ENCODE data around the gene PODNL1. TPM values are rescaled to one million over a fixed set of nuclear protein-coding genes. Genes with fewer than 3 reads are reported as not detected.

The PODNL1 gene
- total and polyA plus RNA-seq, 4 donors, result 2.5 to 18.9 (median 7.0) TPM

DNA sequence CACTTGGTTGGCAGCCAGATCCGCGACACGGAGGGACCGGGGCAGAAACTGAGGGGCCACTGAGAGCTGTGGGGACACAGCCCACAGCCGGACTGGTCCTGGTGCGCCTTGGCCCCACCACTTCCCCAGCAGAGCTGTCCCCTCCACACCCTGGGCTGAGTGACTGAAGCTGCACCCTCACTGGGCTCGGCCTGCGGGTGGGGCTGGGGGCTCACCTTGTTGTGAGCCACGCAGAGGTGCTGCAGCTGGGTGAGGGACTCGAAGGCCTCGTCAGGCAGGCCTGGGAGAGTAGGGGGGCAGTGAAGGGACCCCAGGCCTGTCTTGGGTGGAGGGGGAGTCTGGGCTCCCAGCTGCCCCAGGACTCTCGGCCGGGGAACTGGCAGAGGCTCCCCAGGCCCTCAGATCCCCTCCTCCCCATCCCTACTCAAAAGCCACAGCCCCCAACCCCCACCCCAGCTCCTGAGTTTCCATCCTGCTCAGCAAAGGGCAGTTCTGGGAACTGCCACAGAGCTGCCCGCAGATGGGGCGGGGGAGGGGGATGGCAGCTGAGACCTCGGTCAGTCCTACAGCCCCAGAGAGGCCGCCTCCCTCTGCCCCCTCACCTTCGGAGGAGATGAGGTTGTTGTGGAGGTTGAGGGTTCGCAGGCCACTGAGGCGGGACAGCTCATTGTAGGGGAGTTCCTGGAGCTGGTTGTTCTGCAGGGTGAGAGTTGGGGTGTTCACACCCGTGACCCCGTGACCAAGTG, 2.3 kb downstream of the PODNL1 start:
- 84 to 86% methylated on average over 22 of the region's 22 CpGs for WGBS, 2 donors
- no peaks in the 10 kb centered on the region for H3K27me3 ChIP-seq (ENCODE audit: control insufficient read depth in 1 of 2, insufficient read depth in 2 of 2, low read length in 1 of 2)
- H3K4me1 ChIP-seq (ENCODE audit: control insufficient read depth in 1 of 2, insufficient read depth in 2 of 2, low read length in 2 of 2), result no peaks in the 10 kb centered on the region
- ATAC-seq (ENCODE audit: low FRiP score) (no peak), DNase-seq (no peak)
- no peaks in the 10 kb centered on the region for H3K9me3 ChIP-seq (ENCODE audit: control insufficient read depth, low read length)
- no peaks in the 10 kb centered on the region for H3K36me3 ChIP-seq (ENCODE audit: control insufficient read depth in 1 of 2, insufficient read depth in 2 of 2, low read length in 1 of 2)
- intact Hi-C loops (cut with DNase I), result no loop called here
- no peak overlapping the region for H3K27ac ChIP-seq (ENCODE audit: low read depth in 1 of 2, low read length in 2 of 2)
- H3K4me3 ChIP-seq (ENCODE audit: low read length in 2 of 2), result no peak overlapping the region

GRCh38 chr19:13934785-13935109, 3.5 kb downstream of the PODNL1 start:
- intact Hi-C loops (cut with DNase I), result no loop called here
- H3K27ac ChIP-seq (ENCODE audit: low read depth in 1 of 2, low read length in 2 of 2), result no peak overlapping the region
- no peaks in the 10 kb centered on the region for H3K36me3 ChIP-seq (ENCODE audit: control insufficient read depth in 1 of 2, insufficient read depth in 2 of 2, low read length in 1 of 2)
- no peak overlapping the region for H3K4me3 ChIP-seq (ENCODE audit: low read length in 2 of 2)
- DNase-seq (no peak), ATAC-seq (ENCODE audit: low FRiP score) (no peak)
- 90 to 93% methylated on average over 2 of the region's 2 CpGs for WGBS, 2 donors
- no peaks in the 10 kb centered on the region for H3K9me3 ChIP-seq (ENCODE audit: control insufficient read depth, low read length)
- H3K4me1 ChIP-seq (ENCODE audit: control insufficient read depth in 1 of 2, insufficient read depth in 2 of 2, low read length in 2 of 2), result no peaks in the 10 kb centered on the region
- H3K27me3 ChIP-seq (ENCODE audit: control insufficient read depth in 1 of 2, insufficient read depth in 2 of 2, low read length in 1 of 2), result no peaks in the 10 kb centered on the region

DNA sequence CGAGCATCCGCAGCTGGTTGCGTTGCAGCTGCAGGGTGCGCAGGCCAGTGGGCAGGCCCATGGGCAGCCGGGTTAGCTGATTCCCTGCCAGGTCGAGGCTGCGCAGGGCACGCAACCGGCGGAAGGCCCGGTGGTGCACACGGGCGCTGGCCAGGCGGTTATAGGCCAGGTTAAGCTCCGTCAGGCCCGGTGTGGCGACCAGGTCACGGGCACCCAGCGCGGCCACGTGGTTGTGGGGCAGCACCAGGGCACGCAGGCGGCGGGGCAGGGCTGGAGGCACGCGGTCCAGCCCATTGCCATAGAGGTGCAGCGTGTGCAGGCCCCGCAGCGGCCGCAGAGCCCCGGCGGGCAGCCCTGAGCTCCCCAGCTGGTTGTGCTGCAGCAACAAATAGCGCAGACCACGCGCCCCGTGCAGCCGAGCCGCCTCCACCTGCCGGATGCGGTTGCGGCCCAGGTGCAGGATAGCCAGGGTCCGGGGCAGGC, 5.3 kb downstream of the PODNL1 start:
- WGBS, 2 donors, result 91 to 92% methylated on average over 42 of the region's 42 CpGs
- Histone ChIP-seq H3K4me3 (ENCODE audit: low read length in 2 of 2) (no peak overlapping the region), H3K36me3 (ENCODE audit: control insufficient read depth in 1 of 2, insufficient read depth in 2 of 2, low read length in 1 of 2) (peaks cover 0 to under 1% of the 10 kb centered on the region in 2 donors), H3K27ac (ENCODE audit: low read depth in 1 of 2, low read length in 2 of 2) (no peak overlapping the region), H3K27me3 (ENCODE audit: control insufficient read depth in 1 of 2, insufficient read depth in 2 of 2, low read length in 1 of 2) (no peaks in the 10 kb centered on the region), H3K9me3 (ENCODE audit: control insufficient read depth, low read length) (no peaks in the 10 kb centered on the region), H3K4me1 (ENCODE audit: control insufficient read depth in 1 of 2, insufficient read depth in 2 of 2, low read length in 2 of 2) (no peaks in the 10 kb centered on the region)
- ATAC-seq (ENCODE audit: low FRiP score), result no peak
- no peak for DNase-seq
- intact Hi-C loops (cut with DNase I), result no loop called here

DNA sequence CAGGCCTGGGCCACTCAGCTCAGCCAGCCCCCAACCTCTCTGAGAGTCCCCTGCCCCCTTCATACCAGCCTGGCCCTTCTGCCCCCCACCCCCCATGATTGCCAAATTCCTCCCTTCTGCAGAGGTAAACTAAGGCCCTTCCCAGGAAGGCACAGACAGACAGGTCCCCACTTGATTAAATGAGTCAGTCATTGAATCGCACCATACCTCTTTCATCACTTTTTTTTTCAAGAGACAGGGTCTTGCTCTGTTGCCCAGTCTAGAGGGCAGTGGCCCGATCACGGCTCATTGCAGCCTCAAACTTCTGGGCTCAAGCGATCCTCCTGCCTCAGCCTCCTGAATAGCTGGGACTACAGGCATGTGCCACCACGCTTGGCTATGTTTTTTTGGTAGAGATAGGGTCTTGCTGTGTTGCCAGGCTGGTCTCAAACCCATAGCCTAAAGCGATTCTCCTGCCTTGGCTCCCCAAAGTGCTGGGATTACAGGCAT, 6.0 kb downstream of the PODNL1 start:
- no peak overlapping the region for H3K4me3 ChIP-seq (ENCODE audit: low read length in 2 of 2)
- 90 to 93% methylated on average over 6 of the region's 6 CpGs for WGBS, 2 donors
- DNase-seq, result no peak
- H3K9me3 ChIP-seq (ENCODE audit: control insufficient read depth, low read length), result no peaks in the 10 kb centered on the region
- no peak overlapping the region for H3K27ac ChIP-seq (ENCODE audit: low read depth in 1 of 2, low read length in 2 of 2)
- peaks cover 0 to 2% of the 10 kb centered on the region in 2 donors for H3K36me3 ChIP-seq (ENCODE audit: control insufficient read depth in 1 of 2, insufficient read depth in 2 of 2, low read length in 1 of 2)
- no peaks in the 10 kb centered on the region for H3K27me3 ChIP-seq (ENCODE audit: control insufficient read depth in 1 of 2, insufficient read depth in 2 of 2, low read length in 1 of 2)
- H3K4me1 ChIP-seq (ENCODE audit: control insufficient read depth in 1 of 2, insufficient read depth in 2 of 2, low read length in 2 of 2), result no peaks in the 10 kb centered on the region
- intact Hi-C loops (cut with DNase I), result no loop called here
- no peak for ATAC-seq (ENCODE audit: low FRiP score)

GRCh38 chr19:13931391-13932148, 6.6 kb downstream of the PODNL1 start:
- ATAC-seq (ENCODE audit: low FRiP score) (no peak), DNase-seq (no peak)
- peaks cover 0 to 2% of the 10 kb centered on the region in 2 donors for H3K36me3 ChIP-seq (ENCODE audit: control insufficient read depth in 1 of 2, insufficient read depth in 2 of 2, low read length in 1 of 2)
- H3K4me3 ChIP-seq (ENCODE audit: low read length in 2 of 2), result no peak overlapping the region
- no peaks in the 10 kb centered on the region for H3K4me1 ChIP-seq (ENCODE audit: control insufficient read depth in 1 of 2, insufficient read depth in 2 of 2, low read length in 2 of 2)
- no peaks in the 10 kb centered on the region for H3K9me3 ChIP-seq (ENCODE audit: control insufficient read depth, low read length)
- H3K27ac ChIP-seq (ENCODE audit: low read depth in 1 of 2, low read length in 2 of 2), result no peak overlapping the region
- 87 to 90% methylated on average over 27 to 30 of the region's 30 CpGs for WGBS, 2 donors
- no peaks in the 10 kb centered on the region for H3K27me3 ChIP-seq (ENCODE audit: control insufficient read depth in 1 of 2, insufficient read depth in 2 of 2, low read length in 1 of 2)
- intact Hi-C loops (cut with DNase I), result no loop called here

GRCh38 chr19:13930402-13930801, 7.8 kb downstream of the PODNL1 start:
- no peak for ATAC-seq (ENCODE audit: low FRiP score)
- Histone ChIP-seq H3K36me3 (ENCODE audit: control insufficient read depth in 1 of 2, insufficient read depth in 2 of 2, low read length in 1 of 2) (peaks cover 0 to 2% of the 10 kb centered on the region in 2 donors), H3K9me3 (ENCODE audit: control insufficient read depth, low read length) (no peaks in the 10 kb centered on the region), H3K27ac (ENCODE audit: low read depth in 1 of 2, low read length in 2 of 2) (no peak overlapping the region), H3K4me3 (ENCODE audit: low read length in 2 of 2) (no peak overlapping the region), H3K4me1 (ENCODE audit: control insufficient read depth in 1 of 2, insufficient read depth in 2 of 2, low read length in 2 of 2) (no peaks in the 10 kb centered on the region), H3K27me3 (ENCODE audit: control insufficient read depth in 1 of 2, insufficient read depth in 2 of 2, low read length in 1 of 2) (no peaks in the 10 kb centered on the region)
- DNase-seq, result no peak
- 83 to 87% methylated on average over 10 to 17 of the region's 17 CpGs for WGBS, 2 donors
- intact Hi-C loops (cut with DNase I), result no loop called here

- intact Hi-C loops (cut with DNase I), result no loop called here
Measured at GRCh38 chr19:13929956-13930355, 8.3 kb downstream of the PODNL1 start.

GRCh38 chr19:13929340-13929739, 8.9 kb downstream of the PODNL1 start:
- intact Hi-C loops (cut with DNase I), result no loop called here
- Histone ChIP-seq H3K27ac (ENCODE audit: low read depth in 1 of 2, low read length in 2 of 2) (no peak overlapping the region), H3K27me3 (ENCODE audit: control insufficient read depth in 1 of 2, insufficient read depth in 2 of 2, low read length in 1 of 2) (no peaks in the 10 kb centered on the region), H3K36me3 (ENCODE audit: control insufficient read depth in 1 of 2, insufficient read depth in 2 of 2, low read length in 1 of 2) (peaks cover 0 to 2% of the 10 kb centered on the region in 2 donors), H3K4me1 (ENCODE audit: control insufficient read depth in 1 of 2, insufficient read depth in 2 of 2, low read length in 2 of 2) (no peaks in the 10 kb centered on the region), H3K9me3 (ENCODE audit: control insufficient read depth, low read length) (no peaks in the 10 kb centered on the region), H3K4me3 (ENCODE audit: low read length in 2 of 2) (no peak overlapping the region)
- WGBS, 2 donors, result 74 to 78% methylated on average over 12 of the region's 12 CpGs
- DNase-seq (no peak), ATAC-seq (ENCODE audit: low FRiP score) (no peak)

More at GRCh38 chr19:13929956-13930355, 8.3 kb downstream of the PODNL1 start:
- Histone ChIP-seq H3K9me3 (ENCODE audit: control insufficient read depth, low read length) (no peaks in the 10 kb centered on the region), H3K4me3 (ENCODE audit: low read length in 2 of 2) (no peak overlapping the region), H3K36me3 (ENCODE audit: control insufficient read depth in 1 of 2, insufficient read depth in 2 of 2, low read length in 1 of 2) (peaks cover 0 to 2% of the 10 kb centered on the region in 2 donors), H3K27me3 (ENCODE audit: control insufficient read depth in 1 of 2, insufficient read depth in 2 of 2, low read length in 1 of 2) (no peaks in the 10 kb centered on the region), H3K4me1 (ENCODE audit: control insufficient read depth in 1 of 2, insufficient read depth in 2 of 2, low read length in 2 of 2) (no peaks in the 10 kb centered on the region), H3K27ac (ENCODE audit: low read depth in 1 of 2, low read length in 2 of 2) (no peak overlapping the region)
- DNase-seq (no peak), ATAC-seq (ENCODE audit: low FRiP score) (no peak)
- WGBS, 2 donors, result 85 to 91% methylated on average over 17 of the region's 17 CpGs

Data from aorta (tissue), 5 donors.